Mesendoderm (in vitro differentiated cells): Measurements from ENCODE around the gene LRRC4C.

Source experiments
- DNase-seq: peaks from one replicate; pipeline ENCODE4 v3.0.0; 2013
- H2AK5ac ChIP-seq: 2 replicates; pipeline ENCODE4 v1.6.1; 2013; ENCODE audit warnings: low read length, inconsistent platforms
- H2BK120ac ChIP-seq: 2 replicates; pipeline ENCODE4 v1.6.1; 2013; ENCODE audit warnings: low read depth, mild to moderate bottlenecking, low read length, moderate library complexity, mixed read lengths
- H2BK15ac ChIP-seq: replicated peaks from 2 replicates; pipeline ENCODE4 v1.6.1; 2013; ENCODE audit warnings: low read depth, mild to moderate bottlenecking, moderate library complexity
- H2BK5ac ChIP-seq: 2 replicates; pipeline ENCODE4 v1.6.1; 2013; ENCODE audit warnings: low read length, inconsistent platforms
- H3K18ac ChIP-seq: 2 replicates; pipeline ENCODE4 v1.6.1; 2013; ENCODE audit warnings: mild to moderate bottlenecking, low read length, mixed read lengths
- H3K23ac ChIP-seq: one replicate; pipeline ENCODE4 v1.6.1; 2013; ENCODE audit warnings: low read length
- H3K27ac ChIP-seq: 2 replicates; pipeline ENCODE4 v1.5.1; 2013; ENCODE audit warnings: low read depth, mild to moderate bottlenecking, inconsistent platforms, low read length, moderate library complexity
- H3K27me3 ChIP-seq: 2 replicates; pipeline ENCODE4 v1.6.1; 2013; ENCODE audit warnings: low read length, control low read depth, mild to moderate bottlenecking, inconsistent platforms; ENCODE audit not compliant: insufficient read depth, poor library complexity
- H3K36me3 ChIP-seq: 2 replicates; pipeline ENCODE4 v1.6.1; 2013; ENCODE audit warnings: low read length, inconsistent platforms; ENCODE audit not compliant: control insufficient read depth, insufficient read depth
- H3K4ac ChIP-seq: one replicate; pipeline ENCODE4 v1.6.1; 2013; ENCODE audit warnings: low read depth, mild to moderate bottlenecking, low read length, moderate library complexity
- H3K4me1 ChIP-seq: 2 replicates; pipeline ENCODE4 v1.6.1; 2013; ENCODE audit warnings: low read depth, low read length, inconsistent platforms; ENCODE audit not compliant: control insufficient read depth
- H3K4me2 ChIP-seq: 2 replicates; pipeline ENCODE4 v1.6.1; 2013; ENCODE audit warnings: low read length
- H3K4me3 ChIP-seq: 2 replicates; pipeline ENCODE4 v1.5.1; 2013; ENCODE audit warnings: mild to moderate bottlenecking, low read length
- H3K56ac ChIP-seq: one replicate; pipeline ENCODE4 v1.6.1; 2013; ENCODE audit warnings: low read length
- H3K79me1 ChIP-seq: 2 replicates; pipeline ENCODE4 v1.6.1; 2013; ENCODE audit warnings: low read length, inconsistent platforms
- H3K79me2 ChIP-seq: 2 replicates; pipeline ENCODE4 v1.6.1; 2013; ENCODE audit warnings: mild to moderate bottlenecking, low read length; ENCODE audit not compliant: control insufficient read depth, insufficient read depth
- H3K9ac ChIP-seq: 2 replicates; pipeline ENCODE4 v1.6.1; 2013; ENCODE audit warnings: low read length, inconsistent platforms
- H4K5ac ChIP-seq: one replicate; pipeline ENCODE4 v1.6.1; 2013; ENCODE audit warnings: low read length
- H4K8ac ChIP-seq: one replicate; pipeline ENCODE4 v1.6.1; 2013; ENCODE audit warnings: low read depth, mild to moderate bottlenecking, control low read depth, low read length, moderate library complexity
- WGBS: extraction: QIAGEN DNeasy Blood & Tissue Kit; methylation state at CpG from one replicate; pipeline ENCODE4 v1.1.7; 2013; ENCODE audit warnings: low lambda C conversion rate, missing lambda C conversion rate; ENCODE audit not compliant: insufficient coverage; ENCODE audit errors: extremely low coverage; 5-methylcytosine and 5-hydroxymethylcytosine counted together

Gene LRRC4C

DNA sequence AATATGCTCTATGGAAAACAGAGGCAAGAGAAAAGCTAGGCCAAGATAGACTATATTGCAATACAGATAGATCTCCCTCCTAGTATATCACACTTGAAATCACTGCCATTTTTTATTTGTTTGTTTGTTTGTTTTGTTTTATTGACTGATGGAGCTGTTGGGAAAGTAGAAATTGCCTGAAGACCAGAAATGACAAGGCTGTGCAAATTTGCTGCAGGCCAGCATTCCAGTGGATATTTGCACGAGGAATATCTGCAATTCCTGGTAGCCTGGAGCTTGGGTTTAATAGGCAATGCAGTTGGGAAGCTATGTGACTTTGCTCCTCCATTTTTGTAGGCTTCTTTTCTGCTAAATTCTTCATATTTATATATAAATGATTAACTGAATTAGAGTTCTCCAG is 991.7 kb downstream of the LRRC4C start:
- H3K18ac ChIP-seq = no peak overlapping the region
- H2BK120ac ChIP-seq = no peak overlapping the region
- no peaks in the 10 kb centered on the region for H3K79me1 ChIP-seq
- no CpG with 5 or more reads among the region's 1 CpG for WGBS
- H4K5ac ChIP-seq = no peak overlapping the region
- H3K36me3 ChIP-seq = no peaks in the 10 kb centered on the region
- H3K56ac ChIP-seq = no peak overlapping the region
- H2BK15ac ChIP-seq = no peak overlapping the region
- no peak overlapping the region for H3K4ac ChIP-seq
- H3K27ac ChIP-seq = no peak overlapping the region
- H4K8ac ChIP-seq = no peak overlapping the region
- H3K9ac ChIP-seq = no peak overlapping the region
- DNase-seq = no peak
- no peak overlapping the region for H2AK5ac ChIP-seq
- H3K79me2 ChIP-seq = no peaks in the 10 kb centered on the region
- H3K4me3 ChIP-seq = no peak overlapping the region
- no peaks in the 10 kb centered on the region for H3K27me3 ChIP-seq
- no peaks in the 10 kb centered on the region for H3K4me1 ChIP-seq
- no peak overlapping the region for H2BK5ac ChIP-seq
- H3K4me2 ChIP-seq = no peak overlapping the region
- H3K23ac ChIP-seq = no peak overlapping the region

DNA sequence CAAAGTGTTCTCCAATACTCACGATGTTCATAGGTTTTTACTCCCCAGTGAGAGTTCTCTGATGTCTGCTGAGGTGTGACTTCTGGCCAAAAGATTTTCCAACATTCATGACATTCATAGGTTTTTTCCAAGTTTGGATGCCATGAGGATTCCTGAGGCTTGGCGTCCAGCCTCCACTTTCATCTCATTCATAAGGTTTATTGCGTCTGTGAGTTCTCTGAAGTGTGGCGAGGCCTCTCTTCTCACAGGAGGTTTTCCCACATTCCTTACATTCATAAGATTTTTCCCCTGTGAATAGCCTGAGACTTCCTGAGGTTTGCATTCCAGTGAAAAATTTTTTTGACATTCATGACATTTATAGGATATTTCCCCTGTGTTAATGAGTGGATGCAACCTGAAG is 1014.1 kb downstream of the LRRC4C start:
- no peak overlapping the region for H3K4me2 ChIP-seq
- H3K9ac ChIP-seq = no peak overlapping the region
- H3K79me1 ChIP-seq = no peaks in the 10 kb centered on the region
- no peak overlapping the region for H3K27ac ChIP-seq
- H3K18ac ChIP-seq = no peak overlapping the region
- H2BK15ac ChIP-seq = no peak overlapping the region
- no peak overlapping the region for H3K4me3 ChIP-seq
- no peaks in the 10 kb centered on the region for H3K27me3 ChIP-seq
- H2AK5ac ChIP-seq = no peak overlapping the region
- H2BK120ac ChIP-seq = no peak overlapping the region
- H4K8ac ChIP-seq = no peak overlapping the region
- no peaks in the 10 kb centered on the region for H3K79me2 ChIP-seq
- no CpG with 5 or more reads among the region's 4 CpGs for WGBS
- H3K56ac ChIP-seq = no peak overlapping the region
- peak; percentile 64 for DNase-seq
- H3K36me3 ChIP-seq = no peaks in the 10 kb centered on the region
- H3K4ac ChIP-seq = no peak overlapping the region
- no peaks in the 10 kb centered on the region for H3K4me1 ChIP-seq
- H2BK5ac ChIP-seq = no peak overlapping the region
- H3K23ac ChIP-seq = no peak overlapping the region
- H4K5ac ChIP-seq = no peak overlapping the region

DNA sequence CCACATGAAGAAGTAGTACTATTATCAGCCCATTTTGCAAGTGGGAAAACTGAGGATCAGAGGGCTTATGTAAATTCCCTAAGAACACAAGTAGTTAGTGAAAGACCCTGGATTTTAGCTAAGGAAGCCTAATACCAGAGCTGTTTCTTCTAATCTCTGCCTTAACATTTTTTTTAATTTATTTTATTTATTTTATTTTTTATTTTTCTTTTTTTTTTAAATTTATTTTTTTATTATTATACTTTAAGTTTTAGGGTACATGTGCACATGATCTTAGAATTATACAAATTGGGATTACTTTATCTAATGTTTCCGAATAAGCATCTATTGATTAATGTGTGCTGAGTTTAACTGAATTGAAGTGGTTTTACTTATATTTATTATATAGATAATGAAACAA is 1015.3 kb downstream of the LRRC4C start:
- H3K79me2 ChIP-seq = no peaks in the 10 kb centered on the region
- H2BK5ac ChIP-seq = no peak overlapping the region
- no peak overlapping the region for H3K4ac ChIP-seq
- no peak overlapping the region for H2BK120ac ChIP-seq
- H4K5ac ChIP-seq = no peak overlapping the region
- no peak overlapping the region for H2BK15ac ChIP-seq
- no peak overlapping the region for H3K4me3 ChIP-seq
- H3K23ac ChIP-seq = no peak overlapping the region
- H3K79me1 ChIP-seq = no peaks in the 10 kb centered on the region
- no peak overlapping the region for H3K56ac ChIP-seq
- no peaks in the 10 kb centered on the region for H3K36me3 ChIP-seq
- no peak overlapping the region for H3K4me2 ChIP-seq
- H3K9ac ChIP-seq = no peak overlapping the region
- H4K8ac ChIP-seq = no peak overlapping the region
- DNase-seq = no peak
- WGBS = no CpG with 5 or more reads among the region's 1 CpG
- no peak overlapping the region for H3K27ac ChIP-seq
- no peak overlapping the region for H2AK5ac ChIP-seq
- H3K27me3 ChIP-seq = no peaks in the 10 kb centered on the region
- H3K18ac ChIP-seq = no peak overlapping the region
- no peaks in the 10 kb centered on the region for H3K4me1 ChIP-seq

DNA sequence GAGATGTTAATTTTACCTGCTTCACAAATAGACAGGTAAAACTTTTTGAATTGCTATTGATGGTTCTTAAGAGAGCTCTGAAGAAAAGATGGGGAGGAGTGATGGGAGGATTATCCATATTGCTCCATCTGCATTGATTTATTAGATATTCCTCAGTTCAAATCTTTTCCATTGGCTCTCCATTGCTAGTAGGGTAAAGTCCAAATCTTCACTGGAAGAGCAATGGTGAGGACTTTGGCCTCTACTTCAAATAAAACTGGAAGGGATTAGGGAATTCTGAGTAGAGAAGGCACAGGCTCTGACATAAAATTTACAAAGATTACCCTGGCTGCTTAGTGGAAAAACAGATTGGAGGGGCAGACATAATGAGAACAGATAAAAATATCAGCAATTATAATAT is 1024.1 kb downstream of the LRRC4C start:
- H2BK120ac ChIP-seq = no peak overlapping the region
- H3K4me1 ChIP-seq = no peaks in the 10 kb centered on the region
- no peaks in the 10 kb centered on the region for H3K27me3 ChIP-seq
- H4K8ac ChIP-seq = no peak overlapping the region
- no peaks in the 10 kb centered on the region for H3K36me3 ChIP-seq
- H3K4ac ChIP-seq = no peak overlapping the region
- H2BK15ac ChIP-seq = no peak overlapping the region
- no peak overlapping the region for H3K4me3 ChIP-seq
- no peak overlapping the region for H3K9ac ChIP-seq
- DNase-seq = no peak
- H3K4me2 ChIP-seq = no peak overlapping the region
- H3K56ac ChIP-seq = no peak overlapping the region
- H2AK5ac ChIP-seq = no peak overlapping the region
- H3K79me2 ChIP-seq = no peaks in the 10 kb centered on the region
- no peak overlapping the region for H2BK5ac ChIP-seq
- no peak overlapping the region for H3K23ac ChIP-seq
- H4K5ac ChIP-seq = no peak overlapping the region
- H3K18ac ChIP-seq = no peak overlapping the region
- H3K79me1 ChIP-seq = no peaks in the 10 kb centered on the region
- no peak overlapping the region for H3K27ac ChIP-seq

GRCh38 chr11:40434926-40435325 is 1024.5 kb downstream of the LRRC4C start:
- Histone ChIP-seq H2AK5ac (no peak overlapping the region), H2BK5ac (no peak overlapping the region), H3K4me1 (no peaks in the 10 kb centered on the region), H3K23ac (no peak overlapping the region), H3K18ac (no peak overlapping the region), H3K4me2 (no peak overlapping the region), H3K27ac (no peak overlapping the region), H3K79me2 (no peaks in the 10 kb centered on the region), H4K8ac (no peak overlapping the region), H3K36me3 (no peaks in the 10 kb centered on the region), H3K56ac (no peak overlapping the region), H3K4me3 (no peak overlapping the region), H4K5ac (no peak overlapping the region), H3K79me1 (no peaks in the 10 kb centered on the region), H3K9ac (no peak overlapping the region), H3K4ac (no peak overlapping the region), H2BK120ac (no peak overlapping the region), H2BK15ac (no peak overlapping the region), H3K27me3 (no peaks in the 10 kb centered on the region)
- DNase-seq = no peak
- no CpG with 5 or more reads among the region's 2 CpGs for WGBS

GRCh38 chr11:40432358-40432757 is 1027.1 kb downstream of the LRRC4C start:
- no peak overlapping the region for H2AK5ac ChIP-seq
- no peak overlapping the region for H4K5ac ChIP-seq
- H4K8ac ChIP-seq = no peak overlapping the region
- no peaks in the 10 kb centered on the region for H3K27me3 ChIP-seq
- no peak overlapping the region for H3K27ac ChIP-seq
- no peak overlapping the region for H3K4ac ChIP-seq
- no peak overlapping the region for H3K23ac ChIP-seq
- H3K18ac ChIP-seq = no peak overlapping the region
- H3K36me3 ChIP-seq = no peaks in the 10 kb centered on the region
- H3K4me2 ChIP-seq = no peak overlapping the region
- no peaks in the 10 kb centered on the region for H3K79me2 ChIP-seq
- no peak overlapping the region for H2BK120ac ChIP-seq
- H3K4me3 ChIP-seq = no peak overlapping the region
- no peak overlapping the region for H3K56ac ChIP-seq
- H3K4me1 ChIP-seq = no peaks in the 10 kb centered on the region
- no peaks in the 10 kb centered on the region for H3K79me1 ChIP-seq
- no peak overlapping the region for H3K9ac ChIP-seq
- H2BK15ac ChIP-seq = no peak overlapping the region
- no CpG with 5 or more reads among the region's 2 CpGs for WGBS
- no peak for DNase-seq
- no peak overlapping the region for H2BK5ac ChIP-seq
